Mesenteric fat pad (tissue), 1 donor: ENCODE measurements around the gene CYTIP. TPM values are rescaled to one million over a fixed set of nuclear protein-coding genes. Genes with fewer than 3 reads are reported as not detected.
"Not testable (repeated sequence)": the region's sequence is repeated elsewhere in the genome, so short reads cannot be mapped to it uniquely, and the experiment has no call there.

Source experiments
- DNase-seq: peaks from one replicate; pipeline ENCODE4 v3.0.0-alpha.2; 2020; ENCODE audit warnings: low spot score
- total RNA-seq: library from RNA; stranded (reverse); fragmentation: NEBNext Ultra II Directional; extraction: Animal tissue kit (Norgen Biotek cat#: 25700); gene quantifications from one replicate; pipeline ENCODE4 v1.2.1, GENCODE V29; 2021
- donor health status: DM: yes; HTN: yes; CAD: no.

Gene CYTIP
- total RNA-seq, 1 donor from 2014 or later: 16.0 TPM

GRCh38 chr2:157386247-157386646 lies 57.6 kb downstream of the CYTIP start:
- no peak for DNase-seq

- DNase-seq: no peak
Measured at GRCh38 chr2:157377861-157378260, 66.0 kb downstream of the CYTIP start.

- no peak for DNase-seq
Measured at GRCh38 chr2:157376041-157376440, 67.8 kb downstream of the CYTIP start.

GRCh38 chr2:157375384-157375783 lies 68.5 kb downstream of the CYTIP start:
- no peak for DNase-seq

GRCh38 chr2:157368508-157368907 lies 75.4 kb downstream of the CYTIP start:
- not testable (repeated sequence) for DNase-seq

- DNase-seq: no peak
Measured at GRCh38 chr2:157367704-157368103, 76.2 kb downstream of the CYTIP start.

Other genes starting within 250 kb of the CYTIP start
- gene GALNT5, start 186.4 kb downstream of the CYTIP start, total RNA-seq: not detected
- 0.32 TPM for gene ERMN, start 118.3 kb downstream of the CYTIP start, total RNA-seq
- 44.9 TPM for gene ACVR1C, start 184.8 kb upstream of the CYTIP start, total RNA-seq